ENCODE measurements around the gene CENPX. TPM values are rescaled to one million over a fixed set of nuclear protein-coding genes. Genes with fewer than 3 reads are reported as not detected.

Gene CENPX
- total and polyA plus RNA-seq, 2 of the 13 experiments (the other 11 are each of a cell fraction or from before 2014, with no cell fraction given): 92.7 to 170 TPM

DNA sequence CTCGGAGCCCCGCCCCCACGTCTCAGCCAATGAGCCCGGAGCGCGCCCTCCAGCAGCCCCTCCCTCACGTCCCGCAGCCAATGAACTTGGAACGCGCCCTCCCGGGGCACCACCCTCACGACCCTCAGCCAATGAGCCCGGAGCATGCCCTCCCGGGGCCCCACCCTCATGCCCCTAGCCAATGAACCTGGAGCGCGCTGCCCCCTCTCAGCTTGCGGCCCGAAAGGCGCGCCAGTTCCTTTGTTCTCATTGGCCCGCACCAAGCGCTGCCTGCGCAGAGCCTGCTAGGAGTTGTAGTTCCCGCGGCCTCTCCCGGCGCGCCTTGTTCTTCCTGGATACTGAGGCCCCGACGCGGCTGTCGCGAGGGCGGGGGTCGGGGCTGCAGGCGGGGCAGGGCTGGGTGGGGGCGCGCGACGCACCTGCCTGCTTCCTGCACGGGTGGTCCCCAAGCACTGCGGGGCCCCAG lies 336 bp upstream of the CENPX start, which contains the start of gene LRRC45 (continued):
- no peak for TF ChIP-seq ZNF777 (CRISPR knock-in tag; IDR thresholded peaks at IDR 0.05)
- no peak for TF ChIP-seq SCMH1 (CRISPR knock-in tag; IDR thresholded peaks at IDR 0.05; ENCODE audit: borderline replicate concordance)
- peak; percentile 62 for TF ChIP-seq NR2C2 (CRISPR knock-in tag; IDR thresholded peaks at IDR 0.05; ENCODE audit: borderline replicate concordance)
- peak; percentile 97 for TF ChIP-seq MAZ (IDR thresholded peaks at IDR 0.05; ENCODE audit: borderline replicate concordance, low read depth, low read length)
- peak; percentile 61 for TF ChIP-seq MAZ (CRISPR knock-in tag; IDR thresholded peaks at IDR 0.05; ENCODE audit: low read depth)
- TF ChIP-seq, protein P1, sequence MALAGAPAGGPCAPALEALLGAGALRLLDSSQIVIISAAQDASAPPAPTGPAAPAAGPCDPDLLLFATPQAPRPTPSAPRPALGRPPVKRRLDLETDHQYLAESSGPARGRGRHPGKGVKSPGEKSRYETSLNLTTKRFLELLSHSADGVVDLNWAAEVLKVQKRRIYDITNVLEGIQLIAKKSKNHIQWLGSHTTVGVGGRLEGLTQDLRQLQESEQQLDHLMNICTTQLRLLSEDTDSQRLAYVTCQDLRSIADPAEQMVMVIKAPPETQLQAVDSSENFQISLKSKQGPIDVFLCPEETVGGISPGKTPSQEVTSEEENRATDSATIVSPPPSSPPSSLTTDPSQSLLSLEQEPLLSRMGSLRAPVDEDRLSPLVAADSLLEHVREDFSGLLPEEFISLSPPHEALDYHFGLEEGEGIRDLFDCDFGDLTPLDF (CRISPR knock-in tag; IDR thresholded peaks at IDR 0.05): peak; percentile 100
- no peak for TF ChIP-seq ZKSCAN1 (IDR thresholded peaks at IDR 0.05; ENCODE audit: low read length)
- TF ChIP-seq NR2F1 (CRISPR knock-in tag; IDR thresholded peaks at IDR 0.05): no peak
- TF ChIP-seq, protein P2, sequence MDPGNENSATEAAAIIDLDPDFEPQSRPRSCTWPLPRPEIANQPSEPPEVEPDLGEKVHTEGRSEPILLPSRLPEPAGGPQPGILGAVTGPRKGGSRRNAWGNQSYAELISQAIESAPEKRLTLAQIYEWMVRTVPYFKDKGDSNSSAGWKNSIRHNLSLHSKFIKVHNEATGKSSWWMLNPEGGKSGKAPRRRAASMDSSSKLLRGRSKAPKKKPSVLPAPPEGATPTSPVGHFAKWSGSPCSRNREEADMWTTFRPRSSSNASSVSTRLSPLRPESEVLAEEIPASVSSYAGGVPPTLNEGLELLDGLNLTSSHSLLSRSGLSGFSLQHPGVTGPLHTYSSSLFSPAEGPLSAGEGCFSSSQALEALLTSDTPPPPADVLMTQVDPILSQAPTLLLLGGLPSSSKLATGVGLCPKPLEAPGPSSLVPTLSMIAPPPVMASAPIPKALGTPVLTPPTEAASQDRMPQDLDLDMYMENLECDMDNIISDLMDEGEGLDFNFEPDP (CRISPR knock-in tag; conservative IDR thresholded peaks at IDR 0.05): no peak
- no peak for TF ChIP-seq ZNF44 (CRISPR knock-in tag; IDR thresholded peaks at IDR 0.05)
- TF ChIP-seq, protein P3, sequence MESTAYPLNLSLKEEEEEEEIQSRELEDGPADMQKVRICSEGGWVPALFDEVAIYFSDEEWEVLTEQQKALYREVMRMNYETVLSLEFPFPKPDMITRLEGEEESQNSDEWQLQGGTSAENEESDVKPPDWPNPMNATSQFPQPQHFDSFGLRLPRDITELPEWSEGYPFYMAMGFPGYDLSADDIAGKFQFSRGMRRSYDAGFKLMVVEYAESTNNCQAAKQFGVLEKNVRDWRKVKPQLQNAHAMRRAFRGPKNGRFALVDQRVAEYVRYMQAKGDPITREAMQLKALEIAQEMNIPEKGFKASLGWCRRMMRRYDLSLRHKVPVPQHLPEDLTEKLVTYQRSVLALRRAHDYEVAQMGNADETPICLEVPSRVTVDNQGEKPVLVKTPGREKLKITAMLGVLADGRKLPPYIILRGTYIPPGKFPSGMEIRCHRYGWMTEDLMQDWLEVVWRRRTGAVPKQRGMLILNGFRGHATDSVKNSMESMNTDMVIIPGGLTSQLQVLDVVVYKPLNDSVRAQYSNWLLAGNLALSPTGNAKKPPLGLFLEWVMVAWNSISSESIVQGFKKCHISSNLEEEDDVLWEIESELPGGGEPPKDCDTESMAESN (CRISPR knock-in tag; conservative IDR thresholded peaks at IDR 0.05): 0 out of 2 replicates have a peak, but pooled peaks have one; percentile 28
- peak; percentile 60; the same call in 1 of the 2 replicates for TF ChIP-seq ELF3 (CRISPR knock-in tag; IDR thresholded peaks at IDR 0.05)
- TF ChIP-seq, protein P4, sequence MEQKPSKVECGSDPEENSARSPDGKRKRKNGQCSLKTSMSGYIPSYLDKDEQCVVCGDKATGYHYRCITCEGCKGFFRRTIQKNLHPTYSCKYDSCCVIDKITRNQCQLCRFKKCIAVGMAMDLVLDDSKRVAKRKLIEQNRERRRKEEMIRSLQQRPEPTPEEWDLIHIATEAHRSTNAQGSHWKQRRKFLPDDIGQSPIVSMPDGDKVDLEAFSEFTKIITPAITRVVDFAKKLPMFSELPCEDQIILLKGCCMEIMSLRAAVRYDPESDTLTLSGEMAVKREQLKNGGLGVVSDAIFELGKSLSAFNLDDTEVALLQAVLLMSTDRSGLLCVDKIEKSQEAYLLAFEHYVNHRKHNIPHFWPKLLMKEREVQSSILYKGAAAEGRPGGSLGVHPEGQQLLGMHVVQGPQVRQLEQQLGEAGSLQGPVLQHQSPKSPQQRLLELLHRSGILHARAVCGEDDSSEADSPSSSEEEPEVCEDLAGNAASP (CRISPR knock-in tag; IDR thresholded peaks at IDR 0.05; ENCODE audit: borderline replicate concordance): 0 out of 2 replicates have a peak, but pooled peaks have one; percentile 4
- no peak for TF ChIP-seq ZNF282 (IDR thresholded peaks at IDR 0.05; ENCODE audit: partially characterized antibody)
- TF ChIP-seq SPEN (CRISPR knock-in tag; IDR thresholded peaks at IDR 0.05; ENCODE audit: low read depth): peak; percentile 13; the same call in 1 of the 2 replicates
- TF ChIP-seq PAF1 (CRISPR knock-in tag; IDR thresholded peaks at IDR 0.05): no peak
- TF ChIP-seq KDM3A (CRISPR knock-in tag; IDR thresholded peaks at IDR 0.05; ENCODE audit: low read depth): no peak
- TF ChIP-seq, protein P5, sequence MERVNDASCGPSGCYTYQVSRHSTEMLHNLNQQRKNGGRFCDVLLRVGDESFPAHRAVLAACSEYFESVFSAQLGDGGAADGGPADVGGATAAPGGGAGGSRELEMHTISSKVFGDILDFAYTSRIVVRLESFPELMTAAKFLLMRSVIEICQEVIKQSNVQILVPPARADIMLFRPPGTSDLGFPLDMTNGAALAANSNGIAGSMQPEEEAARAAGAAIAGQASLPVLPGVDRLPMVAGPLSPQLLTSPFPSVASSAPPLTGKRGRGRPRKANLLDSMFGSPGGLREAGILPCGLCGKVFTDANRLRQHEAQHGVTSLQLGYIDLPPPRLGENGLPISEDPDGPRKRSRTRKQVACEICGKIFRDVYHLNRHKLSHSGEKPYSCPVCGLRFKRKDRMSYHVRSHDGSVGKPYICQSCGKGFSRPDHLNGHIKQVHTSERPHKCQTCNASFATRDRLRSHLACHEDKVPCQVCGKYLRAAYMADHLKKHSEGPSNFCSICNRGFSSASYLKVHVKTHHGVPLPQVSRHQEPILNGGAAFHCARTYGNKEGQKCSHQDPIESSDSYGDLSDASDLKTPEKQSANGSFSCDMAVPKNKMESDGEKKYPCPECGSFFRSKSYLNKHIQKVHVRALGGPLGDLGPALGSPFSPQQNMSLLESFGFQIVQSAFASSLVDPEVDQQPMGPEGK (CRISPR knock-in tag; IDR thresholded peaks at IDR 0.05): peak; percentile 36; the same call in 1 of the 2 replicates
- peak; percentile 16; the same call in 1 of the 2 replicates for TF ChIP-seq ZNF343 (CRISPR knock-in tag; IDR thresholded peaks at IDR 0.05)
- TF ChIP-seq THAP11 (CRISPR knock-in tag; IDR thresholded peaks at IDR 0.05): peak; percentile 96
- TF ChIP-seq KDM2A (CRISPR knock-in tag; IDR thresholded peaks at IDR 0.05; ENCODE audit: borderline replicate concordance, low read depth): no peak
- TF ChIP-seq MED8 (CRISPR knock-in tag; IDR thresholded peaks at IDR 0.05; ENCODE audit: insufficient replicate concordance): no peak

Data from HepG2 (cell line).